ENCODE results near the gene NOP16. TPM values are rescaled to one million over a fixed set of nuclear protein-coding genes. Genes with fewer than 3 reads are reported as not detected.

Gene NOP16
- total and polyA plus RNA-seq, 2 of the 13 experiments (the other 11 are each of a cell fraction or from before 2014, with no cell fraction given): 43.3 to 48.4 TPM

DNA sequence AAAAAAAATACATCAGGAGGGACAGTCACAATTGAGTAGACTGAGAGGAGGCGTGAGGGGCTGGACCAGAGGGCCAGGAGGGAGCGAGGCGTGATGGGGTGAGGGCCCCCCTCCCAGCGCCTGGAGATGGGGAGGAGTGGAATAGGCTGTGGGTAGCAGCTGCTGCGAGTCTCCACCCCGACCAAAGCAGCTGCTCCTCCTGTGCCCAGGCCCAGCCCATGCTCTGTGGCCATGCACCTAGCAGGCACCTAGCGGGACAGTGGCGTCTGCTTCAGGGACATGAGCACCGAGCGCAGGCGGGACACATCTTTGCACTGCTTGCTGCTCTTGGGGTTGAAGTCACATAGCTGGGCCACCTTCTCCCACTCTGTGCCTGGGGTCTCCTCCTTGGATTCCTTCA lies 4.1 kb upstream of the NOP16 start:
- ATAC-seq (no peak), FAIRE-seq (no peak), DNase-seq (ENCODE audit: low spot score) (no peak)
- TF ChIP-seq NR1H2 (CRISPR knock-in tag; IDR thresholded peaks at IDR 0.05; ENCODE audit: borderline replicate concordance, low read depth) (no peak), DRAP1 (CRISPR knock-in tag; IDR thresholded peaks at IDR 0.05) (no peak), NBN (conservative IDR thresholded peaks at IDR 0.05) (no peak), ZNF275 (CRISPR knock-in tag; IDR thresholded peaks at IDR 0.05; ENCODE audit: borderline replicate concordance) (no peak)
- TF ChIP-seq, protein P1, sequence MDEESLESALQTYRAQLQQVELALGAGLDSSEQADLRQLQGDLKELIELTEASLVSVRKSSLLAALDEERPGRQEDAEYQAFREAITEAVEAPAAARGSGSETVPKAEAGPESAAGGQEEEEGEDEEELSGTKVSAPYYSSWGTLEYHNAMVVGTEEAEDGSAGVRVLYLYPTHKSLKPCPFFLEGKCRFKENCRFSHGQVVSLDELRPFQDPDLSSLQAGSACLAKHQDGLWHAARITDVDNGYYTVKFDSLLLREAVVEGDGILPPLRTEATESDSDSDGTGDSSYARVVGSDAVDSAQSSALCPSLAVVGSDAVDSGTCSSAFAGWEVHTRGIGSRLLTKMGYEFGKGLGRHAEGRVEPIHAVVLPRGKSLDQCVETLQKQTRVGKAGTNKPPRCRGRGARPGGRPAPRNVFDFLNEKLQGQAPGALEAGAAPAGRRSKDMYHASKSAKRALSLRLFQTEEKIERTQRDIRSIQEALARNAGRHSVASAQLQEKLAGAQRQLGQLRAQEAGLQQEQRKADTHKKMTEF (CRISPR knock-in tag; IDR thresholded peaks at IDR 0.05): no peak
- WGBS (ENCODE audit: low lambda C conversion rate): 95% methylated on average over 5 of the region's 11 CpGs
- Histone ChIP-seq H3K27me3 (ENCODE audit: control insufficient read depth in 1 of 2, insufficient read depth in 2 of 2, low read length in 2 of 2) (no peaks in the 10 kb centered on the region; a peak in 1 of 5 replicates), H3K4me1 (ENCODE audit: insufficient read depth, low read length) (peaks cover 11% of the 10 kb centered on the region), H3K79me2 (ENCODE audit: insufficient read depth, low read length) (peaks cover 15% of the 10 kb centered on the region), H2AFZ (ENCODE audit: low read length) (no peak overlapping the region), H3K4me3 (replicated peaks in 1 of 3; ENCODE audit: insufficient read depth in 1 of 3, low read depth in 2 of 3, low read length in 3 of 3) (no peak overlapping the region), H3K9me3 (ENCODE audit: low read length) (no peaks in the 10 kb centered on the region), H3K9ac (ENCODE audit: insufficient read depth, low read depth, low read length) (no peak overlapping the region), H3K27ac (ENCODE audit: extremely low read length, insufficient read depth, low read length) (no peak overlapping the region), H3K36me3 (replicated peaks in 1 of 2; ENCODE audit: control insufficient read depth in 1 of 2, insufficient read depth in 2 of 2, low read length in 2 of 2) (peaks cover 2 to 6% of the 10 kb centered on the region in 2 experiments; a peak in 2 of 5 replicates), H4K20me1 (ENCODE audit: insufficient read depth, low read length) (no peaks in the 10 kb centered on the region; the same call in 1 of the 2 replicates), H3K4me2 (ENCODE audit: low read depth, low read length) (no peak overlapping the region)
- POLR2A ChIA-PET: no interaction called here
- BruUV-seq (replicated peaks): no TSS peak
- CTCF ChIA-PET (ENCODE audit: low intra/inter-chr PET ratio, low total read pairs): no interaction called here
- in situ Hi-C loops (cut with HindIII; ENCODE audit: extremely low pct_ligation_motif_present, low pct_unique_long_range_greater_than_20kb) (no loop called here), intact Hi-C loops (cut with micrococcal nuclease; ENCODE audit: unreplicated experiment) (no loop called here)

GRCh38 chr5:176391999-176392398 lies 3.6 kb upstream of the NOP16 start:
- peaks cover 2 to 6% of the 10 kb centered on the region in 2 experiments; a peak in 2 of 5 replicates for H3K36me3 ChIP-seq (replicated peaks in 1 of 2; ENCODE audit: control insufficient read depth in 1 of 2, insufficient read depth in 2 of 2, low read length in 2 of 2)
- WGBS (ENCODE audit: low lambda C conversion rate): 93% methylated on average over 3 of the region's 4 CpGs
- no peak overlapping the region for H3K4me2 ChIP-seq (ENCODE audit: low read depth, low read length)
- peaks cover 20% of the 10 kb centered on the region for H3K79me2 ChIP-seq (ENCODE audit: insufficient read depth, low read length)
- H4K20me1 ChIP-seq (ENCODE audit: insufficient read depth, low read length): no peaks in the 10 kb centered on the region; the same call in 1 of the 2 replicates
- DNase-seq (ENCODE audit: low spot score) (no peak), FAIRE-seq (no peak), ATAC-seq (no peak)
- in situ Hi-C loops (cut with HindIII; ENCODE audit: extremely low pct_ligation_motif_present, low pct_unique_long_range_greater_than_20kb): no loop called here
- CTCF ChIA-PET (ENCODE audit: low intra/inter-chr PET ratio, low total read pairs): no interaction called here
- intact Hi-C loops (cut with micrococcal nuclease; ENCODE audit: unreplicated experiment): no loop called here
- H3K4me3 ChIP-seq (replicated peaks in 1 of 3; ENCODE audit: insufficient read depth in 1 of 3, low read depth in 2 of 3, low read length in 3 of 3): no peak overlapping the region
- no peaks in the 10 kb centered on the region; a peak in 1 of 5 replicates for H3K27me3 ChIP-seq (ENCODE audit: control insufficient read depth in 1 of 2, insufficient read depth in 2 of 2, low read length in 2 of 2)
- peaks cover 17% of the 10 kb centered on the region for H3K4me1 ChIP-seq (ENCODE audit: insufficient read depth, low read length)
- no peaks in the 10 kb centered on the region for H3K9me3 ChIP-seq (ENCODE audit: low read length)
- BruUV-seq (replicated peaks): no TSS peak
- no peak overlapping the region for H3K9ac ChIP-seq (ENCODE audit: insufficient read depth, low read depth, low read length)
- no peak overlapping the region for H3K27ac ChIP-seq (ENCODE audit: extremely low read length, insufficient read depth, low read length)
- POLR2A ChIA-PET: no interaction called here
- H2AFZ ChIP-seq (ENCODE audit: low read length): no peak overlapping the region
- TF ChIP-seq KDM6A (CRISPR knock-in tag; IDR thresholded peaks at IDR 0.05; ENCODE audit: low read depth) (no peak), PBX3 (CRISPR knock-in tag; IDR thresholded peaks at IDR 0.05; ENCODE audit: borderline replicate concordance) (no peak), ZNF34 (CRISPR knock-in tag; IDR thresholded peaks at IDR 0.05; ENCODE audit: borderline replicate concordance) (no peak), SAP130 (CRISPR knock-in tag; IDR thresholded peaks at IDR 0.05; ENCODE audit: low read depth) (no peak), THAP11 (CRISPR knock-in tag; IDR thresholded peaks at IDR 0.05) (no peak), YEATS2 (CRISPR knock-in tag; IDR thresholded peaks at IDR 0.05; ENCODE audit: borderline replicate concordance) (no peak), ZNF329 (CRISPR knock-in tag; IDR thresholded peaks at IDR 0.05; ENCODE audit: low read depth) (no peak)
- TF ChIP-seq, protein P2, sequence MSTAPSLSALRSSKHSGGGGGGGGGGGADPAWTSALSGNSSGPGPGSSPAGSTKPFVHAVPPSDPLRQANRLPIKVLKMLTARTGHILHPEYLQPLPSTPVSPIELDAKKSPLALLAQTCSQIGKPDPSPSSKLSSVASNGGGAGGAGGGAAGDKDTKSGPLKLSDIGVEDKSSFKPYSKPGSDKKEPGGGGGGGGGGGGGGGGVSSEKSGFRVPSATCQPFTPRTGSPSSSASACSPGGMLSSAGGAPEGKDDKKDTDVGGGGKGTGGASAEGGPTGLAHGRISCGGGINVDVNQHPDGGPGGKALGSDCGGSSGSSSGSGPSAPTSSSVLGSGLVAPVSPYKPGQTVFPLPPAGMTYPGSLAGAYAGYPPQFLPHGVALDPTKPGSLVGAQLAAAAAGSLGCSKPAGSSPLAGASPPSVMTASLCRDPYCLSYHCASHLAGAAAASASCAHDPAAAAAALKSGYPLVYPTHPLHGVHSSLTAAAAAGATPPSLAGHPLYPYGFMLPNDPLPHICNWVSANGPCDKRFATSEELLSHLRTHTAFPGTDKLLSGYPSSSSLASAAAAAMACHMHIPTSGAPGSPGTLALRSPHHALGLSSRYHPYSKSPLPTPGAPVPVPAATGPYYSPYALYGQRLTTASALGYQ (CRISPR knock-in tag; IDR thresholded peaks at IDR 0.05): no peak
